HG03457 (cell line): ENCODE results near the gene MVK.

Experiments
- ATAC-seq: cut with Tn5 transposase; IDR thresholded peaks from one replicate; pipeline ENCODE4 v1.9.1; 2021; ENCODE audit warnings: moderate number of reproducible peaks; ENCODE audit not compliant: unreplicated experiment

Gene MVK

DNA sequence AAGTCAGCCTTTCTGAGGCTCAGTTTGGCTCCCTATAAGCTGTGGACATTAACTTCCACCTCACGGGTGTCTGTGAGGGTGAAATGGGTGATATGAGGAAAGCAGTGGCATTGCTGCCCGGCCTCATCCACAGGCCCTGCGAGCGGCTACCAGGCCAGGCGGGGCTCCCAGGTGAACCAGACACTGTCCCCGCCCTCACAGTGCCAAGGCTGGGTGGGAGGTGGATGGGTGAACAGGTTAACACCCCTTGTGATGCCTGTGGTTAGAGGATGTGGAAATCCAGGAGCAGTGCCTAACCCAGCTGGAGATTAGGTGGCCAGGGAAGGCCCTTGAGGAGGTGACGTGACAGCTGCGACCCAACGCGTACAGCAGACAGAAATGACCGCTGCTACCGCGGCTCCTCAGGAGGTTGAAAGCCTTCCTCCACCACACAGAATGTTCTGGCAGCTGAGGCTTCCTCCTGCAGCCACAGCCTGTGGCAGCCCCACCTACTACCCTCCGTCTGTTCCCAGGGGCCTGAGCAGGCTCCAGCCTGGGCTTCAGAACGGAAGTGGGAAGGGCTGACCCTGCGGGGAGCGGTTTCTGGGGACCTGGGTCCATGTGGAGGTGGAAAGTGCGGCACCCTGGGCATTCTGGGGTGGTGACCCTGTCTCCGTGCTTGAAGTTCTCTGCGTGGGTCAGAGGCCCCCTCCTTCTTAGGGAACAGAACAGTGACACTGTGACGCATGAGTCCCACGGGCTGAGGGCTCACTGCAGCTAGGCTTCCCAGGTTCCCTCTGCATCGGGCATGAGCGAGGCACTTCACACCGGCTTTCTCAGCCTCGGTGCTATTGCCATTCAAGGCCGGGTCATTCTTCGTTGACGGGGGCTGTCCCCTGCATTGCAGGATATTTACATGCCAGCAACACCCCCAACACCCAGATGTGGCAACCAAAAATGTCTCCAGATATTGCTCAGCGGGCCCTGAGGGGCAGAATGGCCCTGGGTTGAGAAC lies 10.0 kb upstream of the MVK start:
- no peak for ATAC-seq

- ATAC-seq: no peak
Measured at GRCh38 chr12:109566424-109566823, 7.2 kb upstream of the MVK start.

DNA sequence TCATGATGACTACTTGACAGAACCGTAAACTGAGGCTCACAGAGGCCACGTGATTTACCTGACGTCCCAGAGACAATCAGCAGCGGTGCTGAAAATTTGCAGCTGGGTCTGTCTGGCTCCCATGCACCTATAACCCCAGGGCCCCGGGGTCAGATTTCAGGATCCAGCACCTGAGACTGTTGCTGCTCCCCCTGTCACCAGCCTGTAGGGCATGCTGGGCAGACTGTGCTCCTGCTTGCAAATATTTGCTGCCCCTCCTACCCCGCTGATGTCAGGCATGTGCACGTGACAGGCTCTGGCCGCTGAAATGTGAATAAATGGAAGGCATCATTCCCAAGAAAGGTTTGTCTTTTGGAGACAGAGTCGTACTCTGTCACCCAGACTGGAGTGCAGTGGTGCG lies 6.3 kb upstream of the MVK start:
- no peak for ATAC-seq

GRCh38 chr12:109567967-109568366 lies 5.6 kb upstream of the MVK start:
- no peak for ATAC-seq

DNA sequence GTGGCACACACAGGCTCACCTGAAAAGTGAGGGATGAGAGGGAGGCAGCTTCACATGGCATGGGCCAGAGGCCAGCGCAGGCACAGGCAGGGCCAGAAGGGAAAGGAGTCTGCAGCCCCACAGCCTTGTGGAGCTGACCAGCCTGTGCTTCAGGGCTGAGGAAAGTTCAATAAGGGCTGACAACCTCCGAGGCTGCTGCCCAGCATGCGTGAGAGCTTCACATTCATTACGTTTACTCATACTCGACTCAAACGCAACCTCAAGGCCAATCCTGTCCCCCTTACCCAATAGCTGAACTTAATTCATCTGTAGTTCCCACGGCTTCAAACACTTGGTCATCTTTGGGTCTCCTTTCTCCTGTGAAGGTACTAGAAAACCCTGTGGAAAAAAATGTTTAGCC lies 5.1 kb upstream of the MVK start:
- ATAC-seq: no peak

DNA sequence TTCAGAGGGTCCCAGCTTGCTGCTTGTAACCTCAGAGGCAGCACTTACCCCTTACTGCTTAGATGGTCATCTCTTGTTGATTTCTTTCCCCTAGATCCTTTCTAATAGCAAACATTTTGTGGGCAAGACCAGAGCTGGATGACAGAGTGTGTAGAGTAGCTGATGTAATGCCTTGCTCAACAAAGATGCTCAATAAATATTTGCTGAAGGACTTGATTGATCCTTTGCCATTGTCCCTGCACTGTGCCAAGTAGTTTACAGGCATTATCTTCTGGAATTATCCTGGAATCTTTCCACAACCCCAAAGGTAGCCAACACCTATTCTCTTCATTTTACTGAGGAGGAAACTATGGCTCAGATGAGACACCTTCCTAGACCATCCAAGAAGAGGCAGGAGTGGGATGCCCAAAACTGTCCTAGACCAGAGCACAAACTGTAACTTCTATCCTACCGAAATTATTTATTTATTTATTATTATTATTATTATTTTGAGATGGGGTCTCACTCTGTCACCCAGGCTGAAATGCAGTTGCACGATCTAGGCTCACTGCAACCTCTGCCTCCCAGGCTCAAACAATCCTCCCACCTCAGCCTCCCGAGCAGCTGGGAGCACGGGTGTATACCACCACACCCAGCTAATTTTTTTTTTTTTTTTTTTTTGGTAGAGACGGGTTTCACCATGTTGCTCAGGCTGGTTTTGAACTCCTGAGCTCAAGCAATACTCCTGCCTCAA lies 1.7 kb upstream of the MVK start:
- ATAC-seq: no peak

- ATAC-seq: no peak
Measured at GRCh38 chr12:109572506-109572845, 1.1 kb upstream of the MVK start.

GRCh38 chr12:109573914-109574244 lies 285 bp downstream of the MVK start:
- ATAC-seq: no peak

GRCh38 chr12:109575683-109576082 lies 2.1 kb downstream of the MVK start:
- ATAC-seq: no peak

GRCh38 chr12:109577311-109577710 lies 3.7 kb downstream of the MVK start:
- ATAC-seq: no peak

DNA sequence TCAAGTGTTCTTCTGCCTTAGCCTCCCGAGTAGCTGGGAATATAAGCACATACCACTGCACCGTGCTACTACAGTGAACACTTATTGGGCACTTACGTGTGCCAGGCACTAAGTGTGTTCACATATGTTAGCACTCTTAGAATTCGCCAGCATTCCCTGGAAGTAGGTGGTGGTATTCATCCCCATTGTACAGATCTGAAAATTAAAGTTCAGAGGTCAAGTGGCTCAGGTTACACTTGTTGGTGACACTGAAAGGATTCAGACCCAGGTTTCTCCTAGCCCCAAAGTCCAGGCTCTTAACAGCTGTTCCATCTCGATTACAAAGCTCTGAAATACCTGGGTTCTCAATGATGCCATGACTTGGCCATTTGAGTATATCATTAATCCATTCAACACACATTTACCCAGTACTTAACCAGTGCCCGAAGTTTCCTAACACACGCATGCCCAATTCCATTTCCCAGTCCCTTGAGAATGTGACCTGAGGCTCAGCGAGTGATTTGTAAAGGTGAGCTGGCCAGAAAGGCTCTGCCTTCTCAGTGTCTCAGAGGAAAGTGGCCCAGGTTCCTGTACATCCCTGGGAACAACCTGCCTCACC lies 4.8 kb downstream of the MVK start:
- ATAC-seq: no peak

GRCh38 chr12:109579639-109580038 lies 6.0 kb downstream of the MVK start:
- no peak for ATAC-seq

GRCh38 chr12:109580272-109580671 lies 6.7 kb downstream of the MVK start:
- no peak for ATAC-seq

- no peak for ATAC-seq
Measured at GRCh38 chr12:109580684-109581333, 7.2 kb downstream of the MVK start.

GRCh38 chr12:109581334-109581691 lies 7.7 kb downstream of the MVK start:
- no peak for ATAC-seq

GRCh38 chr12:109581856-109582255 lies 8.3 kb downstream of the MVK start:
- no peak for ATAC-seq

GRCh38 chr12:109582636-109583035 lies 9.0 kb downstream of the MVK start:
- no peak for ATAC-seq

DNA sequence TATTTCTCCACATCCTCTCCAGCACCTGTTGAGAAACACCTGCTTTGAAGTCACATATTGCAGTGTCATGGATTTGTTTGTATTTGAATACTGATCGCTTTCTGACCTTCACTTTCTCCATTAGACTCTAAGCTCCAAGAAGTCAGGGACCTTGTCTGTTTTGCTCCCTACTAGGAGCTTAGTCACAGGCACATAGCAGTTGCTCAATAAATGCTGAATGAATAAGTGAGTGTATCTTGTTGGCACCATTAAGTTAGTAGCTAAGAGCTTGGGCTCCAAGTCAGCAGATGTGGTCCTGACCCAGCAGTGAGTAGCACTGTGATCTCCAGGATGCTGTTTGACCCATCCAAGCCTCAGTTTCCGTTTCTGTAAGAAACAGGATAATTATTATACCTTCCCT lies 10.1 kb downstream of the MVK start:
- no peak for ATAC-seq

- no peak for ATAC-seq
Measured at GRCh38 chr12:109586385-109587296, 13.0 kb downstream of the MVK start.

- no peak for ATAC-seq
Measured at GRCh38 chr12:109587921-109588320, 14.3 kb downstream of the MVK start.
